COR-L47 (cell line): Measurements from ENCODE around the gene SRC.

Experiments
- DNase-seq: peaks from one replicate; lab custom pipeline; 2025; lab: John Stamatoyannopoulos, UW

SRC gene

DNA sequence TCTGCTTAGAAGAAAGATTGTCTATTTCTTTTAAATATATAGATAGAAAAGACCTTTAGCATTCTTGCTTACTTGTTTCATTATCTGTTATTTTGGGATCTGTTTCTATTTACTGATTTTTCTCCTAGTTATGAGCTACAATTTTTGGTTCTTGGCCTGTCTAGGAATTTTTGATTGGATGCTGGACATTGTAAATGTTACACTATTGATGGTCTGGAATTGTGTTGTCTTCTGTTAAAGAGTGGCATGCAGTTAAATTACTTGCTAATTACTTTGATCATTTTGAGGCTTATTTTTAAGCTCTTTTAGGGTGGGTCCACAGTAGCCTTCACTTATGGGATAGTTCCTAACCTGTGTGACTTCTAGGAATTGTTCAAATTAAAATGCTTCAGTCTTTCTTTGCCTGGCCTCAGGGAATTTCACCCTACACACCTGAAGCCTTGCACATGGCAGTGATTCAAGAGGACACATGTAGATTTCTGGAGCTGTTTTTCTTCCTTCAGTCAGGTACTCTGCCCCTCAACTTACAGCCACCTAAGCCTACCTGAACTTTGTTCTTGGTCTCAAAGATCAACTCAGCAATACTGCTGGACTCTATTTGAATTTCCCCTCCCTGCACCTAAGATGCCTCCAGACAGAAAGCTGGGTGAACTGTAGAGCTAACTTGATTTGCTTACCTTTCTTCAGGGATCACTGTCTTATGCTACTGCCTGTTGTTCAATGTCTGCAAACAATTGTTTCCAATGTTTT is 108.9 kb downstream of the SRC start:
- DNase-seq = no peak
